ENCODE data around the gene KSR2. TPM values are rescaled to one million over a fixed set of nuclear protein-coding genes. Genes with fewer than 3 reads are reported as not detected.

Gene KSR2
- total RNA-seq, 1 donor from 2014 or later: not detected

DNA sequence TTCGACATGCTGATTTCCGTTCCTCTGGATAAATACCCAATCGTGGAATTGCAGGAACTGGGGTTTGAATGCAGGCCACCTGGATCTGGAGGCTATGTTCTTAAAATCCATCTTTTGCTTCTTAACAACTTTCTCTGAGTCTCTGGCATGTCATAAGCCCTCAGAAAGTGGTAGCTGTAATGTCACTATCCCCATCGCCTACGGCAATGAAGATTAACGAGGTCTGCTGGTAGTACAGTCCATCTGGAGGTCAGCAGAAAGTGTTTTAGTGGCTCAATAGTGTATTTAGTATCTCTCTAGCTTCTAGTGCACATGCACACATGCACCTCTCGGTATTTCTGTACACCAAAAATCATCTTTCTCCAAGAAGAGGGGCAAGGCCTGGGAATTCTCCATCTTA lies 477.1 kb downstream of the KSR2 start:
- Mint-ChIP-seq H3K27me3 (ENCODE audit: low read depth) (peaks cover 2% of the 10 kb centered on the region), H3K4me1 (ENCODE audit: low read depth) (peaks cover 16% of the 10 kb centered on the region), H3K27ac (ENCODE audit: unreplicated experiment) (no peak overlapping the region), H3K9me3 (ENCODE audit: low read depth) (no peaks in the 10 kb centered on the region), H3K4me3 (ENCODE audit: unreplicated experiment) (no peak overlapping the region), H3K36me3 (ENCODE audit: low read depth) (no peaks in the 10 kb centered on the region)
- no peak for DNase-seq (ENCODE audit: low spot score)
- TF ChIP-seq, protein P1, sequence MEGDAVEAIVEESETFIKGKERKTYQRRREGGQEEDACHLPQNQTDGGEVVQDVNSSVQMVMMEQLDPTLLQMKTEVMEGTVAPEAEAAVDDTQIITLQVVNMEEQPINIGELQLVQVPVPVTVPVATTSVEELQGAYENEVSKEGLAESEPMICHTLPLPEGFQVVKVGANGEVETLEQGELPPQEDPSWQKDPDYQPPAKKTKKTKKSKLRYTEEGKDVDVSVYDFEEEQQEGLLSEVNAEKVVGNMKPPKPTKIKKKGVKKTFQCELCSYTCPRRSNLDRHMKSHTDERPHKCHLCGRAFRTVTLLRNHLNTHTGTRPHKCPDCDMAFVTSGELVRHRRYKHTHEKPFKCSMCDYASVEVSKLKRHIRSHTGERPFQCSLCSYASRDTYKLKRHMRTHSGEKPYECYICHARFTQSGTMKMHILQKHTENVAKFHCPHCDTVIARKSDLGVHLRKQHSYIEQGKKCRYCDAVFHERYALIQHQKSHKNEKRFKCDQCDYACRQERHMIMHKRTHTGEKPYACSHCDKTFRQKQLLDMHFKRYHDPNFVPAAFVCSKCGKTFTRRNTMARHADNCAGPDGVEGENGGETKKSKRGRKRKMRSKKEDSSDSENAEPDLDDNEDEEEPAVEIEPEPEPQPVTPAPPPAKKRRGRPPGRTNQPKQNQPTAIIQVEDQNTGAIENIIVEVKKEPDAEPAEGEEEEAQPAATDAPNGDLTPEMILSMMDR (IDR thresholded peaks at IDR 0.05): no peak

DNA sequence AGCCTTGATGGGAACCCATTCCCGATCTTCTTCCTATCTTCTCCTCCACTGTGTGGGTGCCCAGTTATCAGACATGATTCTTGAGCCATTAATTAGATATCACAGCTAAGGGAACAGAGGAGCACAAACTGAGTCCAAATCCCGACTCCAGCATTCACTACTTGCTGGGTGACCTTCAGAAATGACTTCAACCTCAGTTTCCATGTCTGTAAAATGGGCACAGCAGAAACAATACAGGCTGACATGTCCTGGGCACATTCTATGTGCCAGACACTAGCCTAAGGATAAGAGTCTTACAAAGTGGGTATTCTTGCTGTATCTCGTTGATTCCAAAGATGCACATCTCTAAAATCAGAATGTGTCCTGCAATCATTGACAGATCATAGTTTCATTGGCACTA lies 478.7 kb downstream of the KSR2 start:
- Mint-ChIP-seq H3K36me3 (ENCODE audit: low read depth) (no peaks in the 10 kb centered on the region), H3K4me1 (ENCODE audit: low read depth) (peaks cover 22% of the 10 kb centered on the region), H3K27ac (ENCODE audit: unreplicated experiment) (no peak overlapping the region), H3K9me3 (ENCODE audit: low read depth) (no peaks in the 10 kb centered on the region), H3K4me3 (ENCODE audit: unreplicated experiment) (no peak overlapping the region), H3K27me3 (ENCODE audit: low read depth) (peaks cover 2% of the 10 kb centered on the region)
- no peak for DNase-seq (ENCODE audit: low spot score)
- TF ChIP-seq, protein P1 (IDR thresholded peaks at IDR 0.05): no peak

DNA sequence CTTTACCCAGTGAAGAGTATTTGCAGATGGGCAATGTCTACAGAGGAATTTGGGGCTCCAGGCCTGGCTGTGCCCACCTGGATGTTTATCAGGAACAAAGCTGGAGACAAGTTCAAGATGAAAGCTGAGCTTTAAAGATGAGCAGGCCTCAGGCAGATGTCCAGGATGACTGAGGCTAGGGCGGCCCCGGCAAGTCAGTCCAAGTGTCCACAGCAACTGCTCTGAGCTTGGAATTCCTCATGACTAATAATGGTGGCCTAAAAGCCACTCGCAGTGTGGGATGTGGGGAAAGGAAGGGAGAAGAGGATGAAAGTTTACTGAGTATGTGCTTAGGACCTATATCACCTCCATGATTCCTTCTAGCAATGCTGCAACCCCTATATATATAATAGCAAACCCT lies 479.1 kb downstream of the KSR2 start:
- Mint-ChIP-seq H3K27ac (ENCODE audit: unreplicated experiment) (no peak overlapping the region), H3K27me3 (ENCODE audit: low read depth) (peaks cover 2% of the 10 kb centered on the region), H3K4me3 (ENCODE audit: unreplicated experiment) (no peak overlapping the region), H3K9me3 (ENCODE audit: low read depth) (no peaks in the 10 kb centered on the region), H3K36me3 (ENCODE audit: low read depth) (no peaks in the 10 kb centered on the region), H3K4me1 (ENCODE audit: low read depth) (peaks cover 22% of the 10 kb centered on the region)
- TF ChIP-seq, protein P1 (IDR thresholded peaks at IDR 0.05): no peak
- DNase-seq (ENCODE audit: low spot score): no peak

DNA sequence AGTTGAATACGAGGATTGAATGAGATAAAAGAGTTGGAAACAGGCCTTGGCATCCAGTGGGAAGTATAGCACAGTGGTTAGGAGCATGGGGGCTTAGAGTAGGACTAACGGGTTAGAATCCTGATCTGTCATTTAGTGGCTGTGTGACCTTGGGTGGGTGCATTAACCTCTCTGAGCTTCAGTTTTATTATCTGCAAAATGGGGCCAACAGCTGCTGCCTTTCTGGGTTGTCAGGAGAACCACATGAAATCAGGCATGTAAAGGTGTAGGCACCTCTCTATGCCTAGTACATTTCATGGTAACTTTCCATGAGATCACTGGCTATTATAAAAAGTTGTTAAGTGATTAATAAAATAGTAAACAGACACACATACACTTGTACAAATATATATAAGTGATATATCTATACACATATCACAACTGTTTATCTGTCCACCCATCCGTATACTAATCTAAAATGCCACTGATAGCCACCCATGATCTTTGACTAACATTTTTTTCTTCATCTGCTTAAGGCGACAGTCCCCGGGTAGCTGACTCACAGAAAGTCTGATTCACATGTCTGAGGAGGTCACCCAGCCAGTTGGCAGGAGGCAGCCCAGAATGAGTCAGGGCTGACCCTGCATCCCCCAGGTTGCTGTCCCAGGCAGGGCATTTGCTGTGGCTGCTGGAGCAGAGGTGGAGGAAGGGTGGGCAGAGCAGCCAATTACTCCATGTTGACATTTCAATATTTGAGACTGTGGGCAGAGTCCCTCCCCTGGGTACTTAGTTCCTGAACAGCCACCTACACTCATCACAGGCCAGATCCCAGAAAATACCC lies 481.7 kb downstream of the KSR2 start:
- TF ChIP-seq, protein P1 (IDR thresholded peaks at IDR 0.05): no peak
- H3K27ac Mint-ChIP-seq (ENCODE audit: unreplicated experiment): peak overlapping the region; percentile 30
- H3K4me1 Mint-ChIP-seq (ENCODE audit: low read depth): peaks cover 22% of the 10 kb centered on the region
- no peak overlapping the region for H3K4me3 Mint-ChIP-seq (ENCODE audit: unreplicated experiment)
- no peak for DNase-seq (ENCODE audit: low spot score)
- no peaks in the 10 kb centered on the region for H3K36me3 Mint-ChIP-seq (ENCODE audit: low read depth)
- no peaks in the 10 kb centered on the region for H3K27me3 Mint-ChIP-seq (ENCODE audit: low read depth)
- H3K9me3 Mint-ChIP-seq (ENCODE audit: low read depth): no peaks in the 10 kb centered on the region

DNA sequence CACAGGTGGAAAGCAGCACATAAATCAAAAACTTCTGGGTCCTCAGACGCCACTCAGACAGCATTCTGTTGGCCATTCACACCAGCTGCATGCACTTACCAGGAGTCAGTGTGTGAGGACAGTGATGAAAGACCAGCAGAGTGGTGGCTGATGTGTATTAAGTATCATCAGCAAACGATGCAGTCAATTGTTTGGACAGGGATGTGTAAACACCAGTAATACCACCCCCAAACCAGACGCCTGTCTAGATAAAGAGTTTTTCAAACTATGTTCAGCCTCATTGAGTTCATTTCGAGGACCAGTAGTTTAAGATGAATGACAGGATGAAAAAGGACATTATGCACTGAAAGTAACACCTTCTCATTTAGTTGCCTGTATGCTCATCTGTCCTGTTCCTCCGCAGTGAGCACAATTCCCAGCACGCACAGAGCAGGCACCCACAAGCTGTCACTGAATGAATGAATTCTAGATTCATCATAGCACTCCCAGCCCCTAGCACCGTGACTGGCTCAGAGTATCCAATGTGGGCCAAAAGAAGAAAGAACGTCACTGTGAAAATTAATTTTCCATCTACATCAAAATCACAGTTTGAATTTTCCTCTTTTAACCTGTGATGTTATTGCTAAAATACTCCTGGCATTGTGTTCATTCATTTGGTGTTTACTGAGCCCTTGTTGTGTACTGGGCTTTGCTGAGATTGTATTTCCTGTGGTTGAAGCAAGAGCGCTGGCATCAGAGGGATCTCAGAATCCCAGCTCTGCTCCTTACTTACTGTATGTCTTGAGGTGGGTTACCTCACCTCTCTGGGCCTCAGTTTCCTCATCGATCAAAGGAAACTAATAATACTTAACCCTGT lies 482.6 kb downstream of the KSR2 start:
- Mint-ChIP-seq H3K4me3 (ENCODE audit: unreplicated experiment) (no peak overlapping the region), H3K4me1 (ENCODE audit: low read depth) (peaks cover 22% of the 10 kb centered on the region), H3K27me3 (ENCODE audit: low read depth) (no peaks in the 10 kb centered on the region), H3K9me3 (ENCODE audit: low read depth) (no peaks in the 10 kb centered on the region), H3K36me3 (ENCODE audit: low read depth) (no peaks in the 10 kb centered on the region), H3K27ac (ENCODE audit: unreplicated experiment) (no peak overlapping the region)
- DNase-seq (ENCODE audit: low spot score): no peak
- TF ChIP-seq, protein P1 (IDR thresholded peaks at IDR 0.05): no peak
